IMR-90 (cell line): Measurements from ENCODE around the gene EID3. TPM values are rescaled to one million over a fixed set of nuclear protein-coding genes. Genes with fewer than 3 reads are reported as not detected.

Experiments used
- ATAC-seq: fragments of 200-7000 bp; cut with Tn5 transposase; 2 replicates; pipeline ENCODE4 v1.9.1; 2020; ENCODE audit warnings: low read depth, mild to moderate bottlenecking, moderate library complexity
- BruUV-seq: library from RNA; stranded (reverse); fragments of 400-500 nt; replicated peaks from 2 replicates; lab custom pipeline; 2021; lab: Mats Ljungman, UMichigan
- CTCF ChIA-PET: fragments of 300-600 bp; formaldehyde crosslinking; extraction: SDS; loops from one replicate; lab custom pipeline; 2021; ENCODE audit warnings: antibody characterized with exemption; lab: Yijun Ruan, JAX
- POLR2A ChIA-PET: fragments of 300-600 bp; sonication (Branson Sonifier 250); formaldehyde crosslinking; loops from one replicate; lab custom pipeline; 2022; ENCODE audit warnings: antibody characterized with exemption; ENCODE audit not compliant: unreplicated experiment; lab: Charles Lee
- DNase-seq: peaks from one replicate; pipeline ENCODE4 v3.0.0; 2013
- H2AFZ ChIP-seq: replicated peaks from 2 replicates; pipeline ENCODE3; 2013; ENCODE audit warnings: low read length, mild to moderate bottlenecking; ENCODE audit not compliant: poor library complexity
- H2AK5ac ChIP-seq: 2 replicates; pipeline ENCODE4 v1.6.1; 2013; ENCODE audit warnings: low read depth, low read length, inconsistent platforms
- H2AK9ac ChIP-seq: replicated peaks from 2 replicates; pipeline ENCODE3; 2013; ENCODE audit warnings: mild to moderate bottlenecking, low read depth, low read length, moderate library complexity; ENCODE audit not compliant: poor library complexity
- H2BK120ac ChIP-seq: 2 replicates; pipeline ENCODE4 v1.6.1; 2013; ENCODE audit warnings: low read depth, low read length, inconsistent platforms
- H2BK15ac ChIP-seq: 3 replicates; pipeline ENCODE4 v1.6.1; 2013; ENCODE audit warnings: low read depth, low read length, inconsistent platforms
- H2BK20ac ChIP-seq: 2 replicates; pipeline ENCODE4 v1.6.1; 2013; ENCODE audit warnings: low read depth, mild to moderate bottlenecking, inconsistent platforms, low read length, moderate library complexity
- H2BK5ac ChIP-seq: 2 replicates; pipeline ENCODE4 v1.6.1; 2013; ENCODE audit warnings: mild to moderate bottlenecking, low read depth, low read length, inconsistent platforms; ENCODE audit not compliant: poor library complexity, severe bottlenecking
- H3K14ac ChIP-seq: replicated peaks from 2 replicates; pipeline ENCODE4 v1.6.1; 2013; ENCODE audit warnings: low read depth, low read length, inconsistent platforms
- H3K18ac ChIP-seq: 2 replicates; pipeline ENCODE4 v1.6.1; 2013; ENCODE audit warnings: low read depth, low read length, control low read depth
- H3K23ac ChIP-seq: 2 replicates; pipeline ENCODE4 v1.6.1; 2013; ENCODE audit warnings: low read depth, low read length, inconsistent platforms
- H3K27ac ChIP-seq: 2 replicates; pipeline ENCODE4 v1.5.1; 2013; ENCODE audit warnings: mild to moderate bottlenecking, control low read depth, low read length; ENCODE audit not compliant: insufficient read depth
- H3K27me3 ChIP-seq: 2 replicates; pipeline ENCODE4 v1.6.1; 2013; ENCODE audit warnings: low read length; ENCODE audit not compliant: control insufficient read depth, insufficient read depth
- H3K36me3 ChIP-seq: 2 replicates; pipeline ENCODE4 v1.6.1; 2013; ENCODE audit warnings: low read length, mixed read lengths; ENCODE audit not compliant: control insufficient read depth, insufficient read depth
- H3K4ac ChIP-seq: 2 replicates; pipeline ENCODE4 v1.6.1; 2013; ENCODE audit warnings: low read depth, low read length, inconsistent platforms
- H3K4me1 ChIP-seq: 2 replicates; pipeline ENCODE4 v1.6.1; 2013; ENCODE audit warnings: low read length, mixed read lengths; ENCODE audit not compliant: control insufficient read depth, insufficient read depth
- H3K4me2 ChIP-seq: 2 replicates; pipeline ENCODE4 v1.6.1; 2013; ENCODE audit warnings: low read depth, mild to moderate bottlenecking, control low read depth, low read length, moderate library complexity
- H3K4me3 ChIP-seq: 2 replicates; pipeline ENCODE4 v1.5.1; 2013; ENCODE audit warnings: low read depth, mild to moderate bottlenecking, control low read depth, low read length, moderate library complexity; ENCODE audit not compliant: insufficient read depth
- H3K56ac ChIP-seq: 2 replicates; pipeline ENCODE4 v1.6.1; 2013; ENCODE audit warnings: low read length, inconsistent platforms; ENCODE audit not compliant: insufficient read depth; ENCODE audit errors: extremely low read depth
- H3K79me1 ChIP-seq, 2 experiments: 2 replicates each; pipeline ENCODE4 v1.6.1; 2013; ENCODE audit warnings: low read length in 2 of 2, inconsistent platforms in 1 of 2, low read depth in 1 of 2
- H3K9ac ChIP-seq: 2 replicates; pipeline ENCODE4 v1.6.1; 2013; ENCODE audit warnings: low read depth, low read length, control low read depth
- H3K9me1 ChIP-seq: 2 replicates; pipeline ENCODE4 v1.6.1; 2013; ENCODE audit warnings: low read length, inconsistent platforms; ENCODE audit not compliant: insufficient read depth
- H3K9me3 ChIP-seq: 2 replicates; pipeline ENCODE4 v1.6.1; 2013; ENCODE audit warnings: low read length; ENCODE audit not compliant: control insufficient read depth, insufficient read depth
- H4K20me1 ChIP-seq: 2 replicates; pipeline ENCODE4 v1.6.1; 2013; ENCODE audit warnings: low read length, inconsistent platforms; ENCODE audit not compliant: insufficient read depth
- H4K5ac ChIP-seq: 2 replicates; pipeline ENCODE4 v1.6.1; 2013; ENCODE audit warnings: mild to moderate bottlenecking, low read depth, low read length, control low read depth
- H4K8ac ChIP-seq, 2 experiments: 2 replicates each; pipeline ENCODE4 v1.6.1; 2013; ENCODE audit warnings: low read depth in 2 of 2, low read length in 2 of 2, control low read depth in 1 of 2, inconsistent platforms in 1 of 2
- H4K91ac ChIP-seq: 2 replicates; pipeline ENCODE4 v1.6.1; 2013; ENCODE audit warnings: low read depth, low read length, inconsistent platforms; ENCODE audit not compliant: insufficient read depth
- CHD1 ChIP-seq: IDR thresholded peaks from 2 replicates; pipeline ENCODE4 v1.6.1; 2012; ENCODE audit warnings: low read depth, low read length, improper control_type of control experiment
- FOS ChIP-seq: fragments of 150-350 bp; IDR thresholded peaks from 2 replicates; pipeline ENCODE4 v1.6.1; 2016; ENCODE audit warnings: low read depth, low read length
- MAFK ChIP-seq: IDR thresholded peaks from 2 replicates; pipeline ENCODE4 v1.6.1; 2012; ENCODE audit warnings: low read depth, low read length, improper control_type of control experiment
- POLR2A ChIP-seq: IDR thresholded peaks from 2 replicates; pipeline ENCODE4 v1.6.1; 2012; ENCODE audit warnings: mild to moderate bottlenecking, low read depth, low read length
- RCOR1 ChIP-seq: IDR thresholded peaks from 2 replicates; pipeline ENCODE4 v1.6.1; 2012; ENCODE audit warnings: mild to moderate bottlenecking, low read length, improper control_type of control experiment; ENCODE audit not compliant: insufficient replicate concordance
- SMC3 ChIP-seq: fragments of 150-350 bp; IDR thresholded peaks from 2 replicates; pipeline ENCODE4 v1.6.1; 2016; ENCODE audit warnings: low read depth, mild to moderate bottlenecking, antibody characterized with exemption, low read length, moderate library complexity
- WGBS, 2 experiments: methylation state at CpG; one replicate each; pipeline versions ENCODE4 v1.1.5 to v1.1.7; 2013; ENCODE audit warnings: missing lambda C conversion rate in 2 of 2; ENCODE audit not compliant: insufficient read length in 1 of 2; ENCODE audit errors: extremely low coverage in 2 of 2; 5-methylcytosine and 5-hydroxymethylcytosine counted together
- dilution Hi-C: fragments of 300-500 bp; cut with HindIII; formaldehyde crosslinking; loops from one replicate; pipeline ENCODE4 v1.14.3; 2018; ENCODE audit warnings: low sequenced_read_pairs; ENCODE audit not compliant: unreplicated experiment
- in situ Hi-C: fragments of 300-500 bp; cut with MboI; formaldehyde crosslinking; loops from 3 replicates; pipeline ENCODE4 v1.14.3; 2019; ENCODE audit warnings: low sequenced_read_pairs, inconsistent platforms, mixed read lengths
- intact Hi-C: fragments of 100-400 bp; cut with micrococcal nuclease; formaldehyde crosslinking; loops from 2 replicates; pipeline ENCODE4 v1.10.0; 2022
- polyA plus RNA-seq, 3 experiments: library from polyadenylated mRNA; depleted of rRNA; stranded (reverse); fragments of >200 nt; gene quantifications; 2 replicates each; pipeline ENCODE4 v1.2.3, GENCODE V29; 2012; ENCODE audit warnings: low replicate concordance in 1 of 3
- total RNA-seq: library from RNA; depleted of rRNA; stranded (reverse); fragments of >200 nt; gene quantifications from 2 replicates; pipeline ENCODE4 v1.2.3, GENCODE V29; 2012

Gene EID3
- total and polyA plus RNA-seq, 2 of the 4 experiments (the other 2 are of a cell fraction) = 2.2 to 4.1 TPM

DNA sequence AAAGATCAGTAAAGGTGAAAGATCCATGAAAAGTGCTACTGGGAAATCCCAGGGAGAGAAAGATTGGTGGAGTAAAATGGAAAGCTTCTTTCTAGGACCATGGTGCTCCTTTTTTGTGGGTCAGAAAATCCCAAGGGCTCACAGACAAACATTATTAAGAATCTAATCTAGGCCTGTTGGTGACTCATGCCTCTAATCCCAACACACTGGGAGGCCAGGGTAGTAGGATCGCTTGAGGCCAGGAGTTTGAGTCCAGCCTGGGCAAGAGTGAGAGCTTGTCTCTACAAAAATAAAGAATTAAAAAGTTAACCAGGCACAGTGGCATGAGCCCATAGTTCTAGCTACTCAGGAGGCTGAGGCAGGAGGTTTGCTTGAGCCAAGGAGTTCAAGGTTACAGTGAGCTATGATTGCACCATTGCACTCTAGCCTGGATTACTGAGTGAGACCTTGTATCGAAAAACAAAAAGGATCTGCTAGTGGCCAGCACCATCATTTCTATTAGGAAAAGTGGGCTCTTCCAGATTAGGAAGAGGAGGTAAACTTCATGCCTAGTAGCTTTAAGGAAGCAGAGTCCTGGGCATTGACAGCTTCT lies 45.0 kb upstream of the EID3 start:
- no peak overlapping the region for H2AK9ac ChIP-seq
- ChIA-PET CTCF (interaction anchor here (0.5 to 1.1 kb wide), 2 partner anchors 18 to 942 kb away, joined by 3 to 4 read pairs; no protein-coding TSS in a partner anchor), POLR2A (no interaction called here)
- no peaks in the 10 kb centered on the region for H3K27me3 ChIP-seq
- H3K79me1 ChIP-seq = no peaks in the 10 kb centered on the region
- no peak overlapping the region for H3K23ac ChIP-seq
- no CpG with 5 or more reads among the region's 2 CpGs for WGBS, 2 experiments
- ATAC-seq = no peak
- TF ChIP-seq FOS (no peak), MAFK (no peak), SMC3 (no peak), RCOR1 (no peak), POLR2A (no peak), CHD1 (no peak)
- no TSS peak for BruUV-seq
- H3K9me3 ChIP-seq = no peaks in the 10 kb centered on the region
- H2AFZ ChIP-seq = no peak overlapping the region
- no peak overlapping the region for H3K56ac ChIP-seq
- no peak overlapping the region for H3K9ac ChIP-seq
- H3K9me1 ChIP-seq = no peaks in the 10 kb centered on the region
- peaks cover 3% of the 10 kb centered on the region; the same call in 1 of the 2 replicates for H3K4me1 ChIP-seq
- no peak overlapping the region for H3K4me3 ChIP-seq
- no peak overlapping the region for H3K18ac ChIP-seq
- H2BK5ac ChIP-seq = no peak overlapping the region
- H3K4ac ChIP-seq = no peak overlapping the region
- H2AK5ac ChIP-seq = no peak overlapping the region
- H4K5ac ChIP-seq = no peak overlapping the region
- no peak overlapping the region for H3K4me2 ChIP-seq
- H3K14ac ChIP-seq = no peak overlapping the region
- no peak overlapping the region for H2BK20ac ChIP-seq
- no peak overlapping the region for H2BK120ac ChIP-seq
- H4K91ac ChIP-seq = no peak overlapping the region
- no peak overlapping the region for H3K27ac ChIP-seq
- intact Hi-C loops (loop anchor here (5.0 kb wide), 1 partner anchor 36 kb away; no protein-coding TSS in a partner anchor), dilution Hi-C loops (no loop called here), in situ Hi-C loops (no loop called here)
- no peak for DNase-seq
- H4K8ac ChIP-seq = no peak overlapping the region
- H2BK15ac ChIP-seq = no peak overlapping the region; the same call in 2 of the 3 replicates
- no peaks in the 10 kb centered on the region for H4K20me1 ChIP-seq
- no peaks in the 10 kb centered on the region for H3K36me3 ChIP-seq
